Measurements from ENCODE around the gene ASPG.

Gene ASPG

DNA sequence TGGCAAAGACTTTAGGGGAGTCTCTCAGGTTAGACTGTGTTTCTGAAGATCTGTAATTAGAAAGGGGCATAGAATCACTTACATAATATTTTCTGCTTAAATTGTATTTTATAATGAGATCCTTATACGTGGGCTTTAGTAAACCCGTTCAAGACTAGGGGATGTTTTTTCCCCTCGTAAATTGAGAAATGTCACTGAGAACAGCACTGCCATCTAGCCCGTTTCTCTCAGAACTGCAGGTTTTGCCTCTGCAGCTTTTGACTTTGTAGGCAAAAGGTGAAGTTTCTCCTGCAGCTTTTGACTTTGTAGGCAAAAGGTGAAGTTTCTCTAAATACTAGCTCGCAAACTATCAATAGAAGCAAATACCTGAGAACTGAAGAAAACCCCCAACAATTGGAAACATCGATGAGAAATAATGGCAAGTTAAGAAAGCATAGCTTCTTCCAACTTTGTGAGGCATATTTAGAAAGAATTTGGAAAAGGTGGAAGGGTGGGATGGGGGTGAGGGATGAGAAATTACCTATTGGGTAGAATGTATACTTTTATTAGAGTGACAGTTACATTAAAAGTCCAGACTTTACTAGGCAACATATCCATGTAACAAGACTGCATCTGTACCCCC lies 9.9 kb upstream of the ASPG start:
- DNase-seq (ENCODE audit: low read depth), result no peak

DNA sequence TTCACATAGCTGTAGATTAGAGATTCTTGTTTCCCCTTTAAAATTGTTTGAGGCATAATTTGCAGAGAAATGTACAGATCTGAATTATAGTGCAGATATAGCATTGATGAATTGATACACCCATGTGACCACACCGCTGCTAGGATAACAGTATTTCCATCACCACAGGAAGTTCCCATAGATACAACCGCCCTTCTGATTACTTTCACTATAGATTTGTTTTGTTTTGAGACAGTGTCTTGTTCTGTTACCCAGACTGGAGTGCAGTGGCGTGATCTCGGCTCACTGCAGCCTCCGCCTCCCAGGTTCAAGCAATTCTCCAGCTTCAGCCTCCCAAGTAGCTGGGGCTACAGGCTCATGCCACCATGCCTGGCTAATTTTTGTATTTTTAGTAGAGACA lies 8.8 kb upstream of the ASPG start:
- DNase-seq (ENCODE audit: low read depth), result no peak

GRCh38 chr14:104078031-104078455 lies 7.5 kb upstream of the ASPG start:
- DNase-seq (ENCODE audit: low read depth), result peak; percentile 69

GRCh38 chr14:104080376-104081260 lies 4.9 kb upstream of the ASPG start:
- no peak for DNase-seq (ENCODE audit: low read depth)

DNA sequence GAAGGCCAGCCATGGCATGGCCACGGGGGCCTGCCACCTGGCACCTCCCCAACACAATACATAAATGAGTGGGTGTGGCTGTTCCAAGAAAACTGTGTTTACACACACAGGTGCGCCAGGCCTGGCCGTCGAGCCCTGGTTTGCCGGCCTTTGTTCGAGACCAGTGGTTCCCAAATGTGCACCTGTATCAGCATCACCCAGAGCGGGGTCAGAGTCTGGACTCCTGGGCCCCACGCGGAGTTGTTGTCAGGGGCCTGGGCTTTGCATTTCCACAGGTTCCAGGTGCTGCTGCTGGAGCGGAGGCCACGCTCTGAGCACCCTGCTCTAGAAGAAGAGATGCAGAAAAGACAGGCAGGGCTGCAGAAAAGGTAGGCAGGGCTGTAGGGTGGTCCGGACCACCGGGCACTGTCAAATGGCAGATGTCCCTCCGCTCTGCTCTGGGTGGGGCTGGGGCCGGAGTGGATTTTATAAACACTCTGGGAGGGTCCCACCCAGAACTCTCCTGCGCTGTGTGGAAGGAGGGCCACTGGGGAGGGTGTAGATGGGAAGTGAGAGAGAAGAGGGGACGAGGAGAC lies 4.2 kb upstream of the ASPG start:
- DNase-seq (ENCODE audit: low read depth), result no peak

GRCh38 chr14:104081951-104082464 lies 3.5 kb upstream of the ASPG start:
- DNase-seq (ENCODE audit: low read depth), result no peak

- no peak for DNase-seq (ENCODE audit: low read depth)
Observed at GRCh38 chr14:104082807-104083206, 2.7 kb upstream of the ASPG start.

DNA sequence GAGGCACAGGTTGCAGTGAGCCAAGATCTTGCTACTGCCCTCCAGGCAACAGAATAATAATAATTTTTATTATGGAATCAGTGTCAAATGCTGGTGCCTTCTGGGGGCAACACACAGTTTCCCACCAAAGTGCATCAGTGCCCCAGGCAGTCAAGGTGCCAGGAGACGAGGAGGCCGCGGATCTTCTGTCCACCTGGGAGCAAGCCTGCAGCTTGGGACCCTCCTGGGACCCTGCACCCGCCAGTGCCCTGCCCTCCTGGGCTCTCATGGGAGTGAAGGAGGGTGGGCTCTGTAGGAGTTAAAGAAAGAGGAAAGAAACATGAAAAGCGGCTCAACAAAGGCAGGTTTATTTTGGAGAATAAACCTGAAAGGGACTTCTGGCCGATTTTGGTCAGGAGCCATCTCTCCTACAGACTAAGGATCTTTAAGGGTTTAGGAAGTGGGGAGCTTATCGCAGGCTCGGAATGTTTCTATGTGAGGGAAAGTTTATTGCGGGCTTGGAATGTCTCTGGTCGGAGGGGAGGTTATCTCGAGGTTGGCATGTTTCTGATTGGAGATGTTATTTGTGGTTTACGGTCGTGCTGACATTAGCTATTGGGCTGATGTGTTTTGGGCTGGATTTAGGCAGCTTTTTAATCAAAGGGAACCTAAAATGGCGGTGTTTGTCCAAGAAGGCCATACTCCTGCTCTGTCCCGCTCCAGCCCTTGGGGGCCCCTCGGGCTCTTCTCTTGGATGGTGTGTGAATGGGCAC lies 1.1 kb upstream of the ASPG start:
- no peak for DNase-seq (ENCODE audit: low read depth)

GRCh38 chr14:104085889-104086201 lies 345 bp downstream of the ASPG start:
- no peak for DNase-seq (ENCODE audit: low read depth)

DNA sequence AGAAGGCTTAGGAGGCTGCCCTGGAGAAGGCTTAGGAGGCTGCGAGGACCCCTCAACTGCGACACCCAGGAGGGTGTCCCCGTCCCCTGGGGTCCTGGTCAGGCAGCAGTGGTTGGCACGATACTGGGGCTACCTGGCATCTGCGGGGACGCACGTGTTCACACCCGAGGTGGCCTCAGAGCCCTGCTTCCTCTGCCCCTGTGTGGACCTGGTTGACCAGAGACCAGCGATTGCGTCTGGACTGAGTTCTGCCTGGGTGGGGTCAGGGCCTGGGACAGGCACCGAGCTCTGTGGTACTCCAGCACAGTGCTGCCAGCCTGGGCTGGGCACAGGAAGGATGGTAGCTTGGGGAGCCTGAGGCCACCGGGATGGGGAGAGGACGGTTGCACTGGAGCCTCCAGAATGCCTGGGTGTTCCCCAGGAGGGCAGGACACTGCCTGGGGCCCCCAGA lies 735 bp downstream of the ASPG start:
- DNase-seq (ENCODE audit: low read depth), result no peak

DNA sequence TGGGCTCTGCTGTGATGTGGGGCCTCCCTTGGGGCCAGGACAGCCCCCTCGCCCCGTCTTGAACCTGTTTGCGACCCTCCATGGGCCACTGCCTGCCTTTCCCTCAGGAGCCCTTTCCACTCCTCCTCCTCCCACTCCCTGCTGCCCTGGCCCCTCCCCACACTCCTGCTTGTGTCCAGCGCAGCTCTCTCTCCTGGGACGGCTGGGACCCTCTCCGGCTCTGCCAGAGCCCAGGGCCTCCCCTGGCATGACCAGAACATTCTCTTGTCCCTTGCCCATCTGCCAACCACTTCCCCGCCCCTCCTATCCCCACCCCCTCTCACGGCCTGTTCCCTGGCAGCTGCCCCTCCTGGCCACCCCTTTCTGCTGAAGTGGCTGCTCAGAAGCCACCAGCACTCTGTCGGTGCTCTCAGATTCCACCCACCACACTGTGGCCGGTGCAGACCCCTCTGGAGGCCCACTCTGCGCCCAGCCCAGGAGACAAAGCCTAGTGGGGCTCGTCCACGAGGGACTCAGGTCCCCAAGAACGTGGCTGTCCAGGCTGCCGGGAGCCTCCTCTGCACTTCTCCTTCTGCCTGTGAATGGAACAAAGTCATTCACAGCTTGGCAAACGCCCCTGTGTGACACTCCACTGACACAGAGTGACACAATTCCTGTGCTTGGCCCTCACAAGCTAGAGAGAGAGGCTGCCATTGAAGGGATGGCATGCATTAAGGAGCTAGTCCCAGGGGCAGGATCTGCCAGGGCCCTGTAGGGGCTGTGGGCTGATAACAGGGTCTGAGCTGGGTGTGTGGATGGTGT lies 1.4 kb downstream of the ASPG start:
- no peak for DNase-seq (ENCODE audit: low read depth)

DNA sequence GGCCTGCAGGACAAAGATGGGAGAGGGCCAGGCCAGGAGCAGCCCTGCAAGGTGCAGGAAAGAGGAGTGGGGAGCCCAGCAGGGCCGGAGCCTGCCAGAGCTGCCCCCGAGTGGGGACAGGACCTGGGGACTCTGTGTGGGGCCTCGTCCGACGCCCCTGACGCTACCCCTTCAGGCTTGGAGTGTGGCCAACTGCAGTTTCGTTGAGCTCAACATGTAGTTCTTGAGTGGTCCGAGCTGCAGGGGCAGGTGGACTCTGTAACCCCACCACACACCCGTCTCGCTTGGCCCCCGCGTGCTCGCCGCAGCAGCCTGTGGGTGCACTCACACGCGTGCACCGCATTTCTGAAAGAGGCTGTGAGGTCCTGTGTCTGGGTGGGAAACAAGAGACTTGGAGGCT lies 2.0 kb downstream of the ASPG start:
- DNase-seq (ENCODE audit: low read depth), result no peak

GRCh38 chr14:104087981-104088850 lies 2.7 kb downstream of the ASPG start:
- DNase-seq (ENCODE audit: low read depth), result no peak

DNA sequence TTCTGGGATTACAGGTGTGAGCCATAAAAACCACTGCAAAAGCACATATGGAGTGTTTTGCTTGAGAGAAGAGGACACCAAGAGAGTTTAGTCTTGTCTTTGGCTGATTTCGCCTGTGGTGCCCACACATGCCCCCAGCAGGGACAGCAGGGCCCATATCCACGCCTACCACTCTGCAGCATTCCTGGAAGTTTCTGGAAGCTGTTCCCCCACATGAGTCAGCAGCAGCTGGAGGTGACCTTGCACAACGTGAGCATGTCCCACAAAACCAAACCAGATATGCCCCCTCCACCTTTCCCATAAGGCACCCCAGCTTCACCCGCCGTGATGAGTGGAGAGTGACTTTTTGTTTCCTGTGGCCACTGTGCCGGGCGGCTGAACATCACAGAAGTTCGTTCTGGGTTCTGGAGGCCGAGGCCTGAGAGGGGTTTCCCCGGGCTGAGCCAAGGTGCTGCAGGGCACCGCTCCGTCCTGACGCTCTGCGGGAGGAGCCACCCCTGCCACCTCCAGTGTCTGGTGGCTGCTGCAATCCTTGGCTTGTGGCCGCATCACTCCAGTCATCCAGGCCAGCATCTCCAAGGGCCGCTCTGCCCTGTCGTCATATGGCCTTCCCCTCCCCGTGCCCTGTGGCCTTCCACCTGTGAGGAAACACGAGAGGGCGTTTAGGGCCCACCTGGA lies 4.7 kb downstream of the ASPG start:
- no peak for DNase-seq (ENCODE audit: low read depth)

GRCh38 chr14:104091061-104091926 lies 5.8 kb downstream of the ASPG start:
- no peak for DNase-seq (ENCODE audit: low read depth)

DNA sequence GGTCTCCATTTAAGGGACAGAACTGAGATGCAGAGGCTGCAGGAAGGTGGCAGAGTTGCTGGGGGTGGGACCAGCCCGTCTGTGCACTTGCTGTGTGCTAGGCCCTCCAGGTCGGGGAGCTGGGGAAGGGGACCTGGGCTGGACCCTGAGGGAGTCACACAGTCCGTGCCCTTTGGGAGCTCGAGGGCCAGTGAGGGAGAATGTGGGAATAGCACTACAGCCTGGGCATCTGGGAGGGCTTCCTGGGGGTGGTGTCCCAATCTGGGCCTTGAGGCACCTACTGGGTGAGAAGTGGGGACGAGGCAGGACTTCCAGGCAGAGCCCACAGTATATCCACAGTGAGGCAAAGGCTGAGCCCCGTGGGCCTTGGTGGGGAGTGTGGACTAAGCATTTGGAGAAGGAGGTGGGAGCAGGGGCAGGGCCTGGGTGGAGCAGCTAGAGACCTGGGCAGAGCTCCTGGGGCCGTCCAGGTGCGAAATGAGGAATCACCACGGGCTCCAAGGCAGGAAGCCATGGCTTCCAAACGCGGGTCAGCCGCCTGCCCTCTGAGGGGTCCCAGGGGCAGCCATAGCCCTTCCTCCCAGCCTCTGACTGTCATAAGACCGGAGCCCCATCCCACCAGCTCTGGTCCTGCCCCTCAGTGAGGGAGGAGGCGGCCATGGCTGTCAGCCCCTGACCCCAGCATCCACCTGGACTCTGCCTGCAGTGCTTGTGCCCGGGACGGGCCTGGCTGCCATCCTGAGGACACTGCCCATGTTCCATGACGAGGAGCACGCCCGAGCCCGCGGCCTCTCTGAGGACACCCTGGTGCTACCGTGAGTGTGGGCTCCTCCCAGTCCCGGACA lies 6.6 kb downstream of the ASPG start:
- DNase-seq (ENCODE audit: low read depth), result no peak

DNA sequence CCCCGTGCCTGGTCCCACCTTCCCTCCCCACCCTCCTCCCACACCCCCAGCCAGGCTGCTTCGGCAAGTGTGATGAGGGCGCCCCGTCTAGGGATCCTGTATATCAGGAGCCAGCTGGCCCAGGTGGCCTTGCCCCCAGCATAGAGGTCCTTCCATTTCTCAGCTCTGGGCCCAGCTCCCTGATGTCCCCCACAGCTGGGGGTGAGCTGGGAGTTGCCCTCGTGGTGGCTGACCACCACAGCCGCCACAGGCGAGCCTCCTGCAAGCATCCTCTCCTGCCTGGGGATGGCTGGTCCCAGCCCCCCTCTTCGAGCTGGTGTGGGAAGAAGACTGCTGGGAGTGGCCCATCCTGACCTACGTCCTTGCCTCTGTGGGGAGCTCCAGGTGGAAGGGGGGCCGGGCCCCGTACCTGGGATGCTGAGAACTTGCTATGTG lies 7.4 kb downstream of the ASPG start:
- no peak for DNase-seq (ENCODE audit: low read depth)

Data from fibroblast of gingiva (primary cell).